ENCODE results near the gene COPRS. TPM values are rescaled to one million over a fixed set of nuclear protein-coding genes. Genes with fewer than 3 reads are reported as not detected.

Gene COPRS
- total RNA-seq, 2 donors from 2014 or later, result 72.2 to 83.8 TPM

DNA sequence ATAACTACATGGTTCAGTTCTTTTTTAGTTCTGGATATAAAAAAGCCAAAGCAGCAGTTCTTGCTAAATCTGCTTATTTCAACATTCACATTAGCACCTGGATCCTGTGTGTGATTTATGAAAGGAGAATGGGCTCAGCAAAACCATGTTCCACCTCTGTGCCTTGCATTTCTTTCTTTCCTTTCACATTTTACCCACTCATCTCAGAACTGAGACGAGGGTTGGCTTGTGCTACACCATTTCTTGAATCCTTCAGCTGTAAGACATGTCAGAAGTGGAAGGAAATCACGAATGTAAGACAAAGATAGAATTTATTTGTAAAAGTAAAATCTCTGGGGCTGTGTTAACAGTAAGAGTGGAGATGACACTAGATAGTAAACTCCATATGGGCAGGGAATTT is 43.6 kb upstream of the COPRS start:
- Histone ChIP-seq H3K9me3 (no peaks in the 10 kb centered on the region), H3K4me1 (peaks cover 19% of the 10 kb centered on the region), H3K4me3 (no peak overlapping the region), H3K36me3 (replicated peaks in 1 of 2; ENCODE audit: insufficient read depth in 1 of 2, low read depth in 2 of 2) (peaks cover 0 to 9% of the 10 kb centered on the region in 2 donors), H3K27ac (no peak overlapping the region), H3K27me3 (no peaks in the 10 kb centered on the region)
- intact Hi-C loops (cut with DNase I), result no loop called here
- ATAC-seq, result no peak
- TF ChIP-seq, protein P1, sequence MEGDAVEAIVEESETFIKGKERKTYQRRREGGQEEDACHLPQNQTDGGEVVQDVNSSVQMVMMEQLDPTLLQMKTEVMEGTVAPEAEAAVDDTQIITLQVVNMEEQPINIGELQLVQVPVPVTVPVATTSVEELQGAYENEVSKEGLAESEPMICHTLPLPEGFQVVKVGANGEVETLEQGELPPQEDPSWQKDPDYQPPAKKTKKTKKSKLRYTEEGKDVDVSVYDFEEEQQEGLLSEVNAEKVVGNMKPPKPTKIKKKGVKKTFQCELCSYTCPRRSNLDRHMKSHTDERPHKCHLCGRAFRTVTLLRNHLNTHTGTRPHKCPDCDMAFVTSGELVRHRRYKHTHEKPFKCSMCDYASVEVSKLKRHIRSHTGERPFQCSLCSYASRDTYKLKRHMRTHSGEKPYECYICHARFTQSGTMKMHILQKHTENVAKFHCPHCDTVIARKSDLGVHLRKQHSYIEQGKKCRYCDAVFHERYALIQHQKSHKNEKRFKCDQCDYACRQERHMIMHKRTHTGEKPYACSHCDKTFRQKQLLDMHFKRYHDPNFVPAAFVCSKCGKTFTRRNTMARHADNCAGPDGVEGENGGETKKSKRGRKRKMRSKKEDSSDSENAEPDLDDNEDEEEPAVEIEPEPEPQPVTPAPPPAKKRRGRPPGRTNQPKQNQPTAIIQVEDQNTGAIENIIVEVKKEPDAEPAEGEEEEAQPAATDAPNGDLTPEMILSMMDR (IDR thresholded peaks at IDR 0.05), result no peak
- TF ChIP-seq POLR2A (IDR thresholded peaks at IDR 0.05), result no peak
- no peak for DNase-seq
- WGBS, 2 donors, result 58 to 63% methylated on average over 2 of the region's 2 CpGs

DNA sequence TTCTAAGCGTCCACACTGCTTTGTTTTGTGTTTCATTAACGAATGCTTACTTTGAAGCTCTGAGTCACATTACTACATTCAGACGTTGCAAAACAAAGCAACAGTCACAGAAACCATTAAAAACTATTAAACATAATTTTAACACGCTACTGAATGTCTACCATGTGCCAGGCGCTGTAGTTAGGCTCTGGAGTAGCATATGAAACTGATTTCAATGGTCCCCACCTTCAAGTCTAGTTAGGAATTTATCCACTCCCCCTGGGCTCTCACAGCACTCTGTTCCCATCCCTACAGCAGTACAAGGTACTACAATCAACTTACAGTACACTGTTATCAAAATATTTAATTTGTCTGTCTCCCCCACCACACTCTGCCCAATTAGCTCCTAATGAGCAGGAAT is 41.8 kb upstream of the COPRS start:
- Histone ChIP-seq H3K27ac (peak overlapping the region in 3 of 4 donors; percentile 44 to 68 (median 67)), H3K9me3 (no peaks in the 10 kb centered on the region), H3K36me3 (replicated peaks in 1 of 2; ENCODE audit: insufficient read depth in 1 of 2, low read depth in 2 of 2) (peaks cover 0 to 14% of the 10 kb centered on the region in 2 donors), H3K4me3 (peak overlapping the region; percentile 36 to 61), H3K27me3 (no peaks in the 10 kb centered on the region), H3K4me1 (peaks cover 14% of the 10 kb centered on the region)
- WGBS, 2 donors, result 3 to 4% methylated on average over 5 of the region's 5 CpGs
- ATAC-seq, result no peak
- TF ChIP-seq POLR2A (IDR thresholded peaks at IDR 0.05), result no peak
- TF ChIP-seq, protein P1 (IDR thresholded peaks at IDR 0.05), result no peak
- intact Hi-C loops (cut with DNase I), result no loop called here
- DNase-seq, result no peak

- no peak for ATAC-seq
- peaks cover 0 to 44% of the 10 kb centered on the region in 2 donors for H3K36me3 ChIP-seq (replicated peaks in 1 of 2; ENCODE audit: insufficient read depth in 1 of 2, low read depth in 2 of 2)
- H3K4me1 ChIP-seq, result no peaks in the 10 kb centered on the region
- H3K27ac ChIP-seq, result no peak overlapping the region
- H3K9me3 ChIP-seq, result no peaks in the 10 kb centered on the region
- 74 to 91% methylated on average over 4 of the region's 4 CpGs for WGBS, 2 donors
- DNase-seq, result peak in 1 of 4 donors; percentile 34
- no peak for TF ChIP-seq POLR2A (IDR thresholded peaks at IDR 0.05)
- TF ChIP-seq, protein P1 (IDR thresholded peaks at IDR 0.05), result no peak
- no peaks in the 10 kb centered on the region for H3K27me3 ChIP-seq
- H3K4me3 ChIP-seq, result no peak overlapping the region
- intact Hi-C loops (cut with DNase I), result no loop called here
Observed at GRCh38 chr17:31888124-31888523, 29.1 kb upstream of the COPRS start.

DNA sequence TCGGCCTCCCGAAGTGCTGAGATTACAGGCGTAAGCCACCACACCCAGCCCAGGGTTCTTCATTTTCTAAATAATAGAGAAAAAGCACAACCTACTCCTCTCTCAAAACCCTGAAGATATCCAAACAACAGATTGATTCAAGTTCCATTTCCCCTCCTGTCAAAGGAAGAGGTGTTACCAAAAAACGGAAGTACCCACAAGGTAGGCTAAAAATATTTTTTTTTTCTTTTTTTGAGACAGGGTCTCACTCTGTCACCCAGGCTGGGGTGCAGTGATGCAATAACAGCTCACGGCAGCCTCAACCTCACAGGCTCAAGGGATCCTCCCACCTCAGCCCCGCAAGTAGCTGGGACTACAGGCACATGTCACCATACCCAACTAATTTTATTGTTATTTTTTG is 23.5 kb upstream of the COPRS start:
- TF ChIP-seq POLR2A (IDR thresholded peaks at IDR 0.05), result no peak
- TF ChIP-seq, protein P1 (IDR thresholded peaks at IDR 0.05), result no peak
- DNase-seq, result no peak
- Histone ChIP-seq H3K4me1 (no peaks in the 10 kb centered on the region), H3K36me3 (replicated peaks in 1 of 2; ENCODE audit: insufficient read depth in 1 of 2, low read depth in 2 of 2) (peaks cover 9 to 50% of the 10 kb centered on the region in 2 donors), H3K4me3 (no peak overlapping the region), H3K27me3 (no peaks in the 10 kb centered on the region), H3K27ac (no peak overlapping the region), H3K9me3 (no peaks in the 10 kb centered on the region)
- WGBS, 2 donors, result 79 to 95% methylated on average over 6 of the region's 6 CpGs
- intact Hi-C loops (cut with DNase I), result no loop called here
- ATAC-seq, result no peak

DNA sequence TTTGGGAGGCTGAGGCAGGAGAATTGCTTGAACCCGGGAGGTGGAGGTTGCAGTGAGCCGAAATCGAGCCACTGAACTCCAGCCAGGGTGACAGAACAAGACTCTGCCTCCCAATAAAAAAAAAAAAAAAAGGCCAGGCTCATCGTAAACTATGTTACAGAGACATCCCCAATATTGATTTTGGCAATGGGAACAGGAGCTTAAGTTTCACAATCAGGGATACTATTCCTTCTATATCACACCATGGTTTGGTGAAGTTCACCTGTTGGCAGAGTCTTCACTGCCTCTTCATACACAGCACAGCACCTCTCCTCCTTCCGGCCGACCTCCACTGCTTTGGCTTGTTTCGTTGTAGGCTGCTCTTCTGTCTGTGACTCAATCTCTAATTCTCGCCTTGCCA is 21.3 kb upstream of the COPRS start:
- no peak overlapping the region for H3K4me3 ChIP-seq
- no peaks in the 10 kb centered on the region for H3K9me3 ChIP-seq
- intact Hi-C loops (cut with DNase I), result no loop called here
- TF ChIP-seq POLR2A (IDR thresholded peaks at IDR 0.05), result no peak
- TF ChIP-seq, protein P1 (IDR thresholded peaks at IDR 0.05), result no peak
- no peak overlapping the region for H3K27ac ChIP-seq
- 86 to 91% methylated on average over 8 of the region's 8 CpGs for WGBS, 2 donors
- peaks cover 11 to 41% of the 10 kb centered on the region in 2 donors for H3K36me3 ChIP-seq (replicated peaks in 1 of 2; ENCODE audit: insufficient read depth in 1 of 2, low read depth in 2 of 2)
- DNase-seq (no peak), ATAC-seq (no peak)
- H3K4me1 ChIP-seq, result no peaks in the 10 kb centered on the region
- no peaks in the 10 kb centered on the region for H3K27me3 ChIP-seq

Data from body of pancreas (tissue), 4 donors.